AG09319 (cell line): ENCODE measurements around the gene AMFR.

Source experiments
- DNase-seq: peaks from one replicate; pipeline ENCODE4 v3.0.0-alpha.2; 2010; ENCODE audit warnings: low read depth; ENCODE audit errors: extremely low read depth
- TF ChIP-seq, protein P1 (sequence below): IDR thresholded peaks from 2 replicates; pipeline ENCODE4 v1.5.1; 2011; ENCODE audit warnings: low read depth, mild to moderate bottlenecking, inconsistent platforms, low read length, moderate library complexity

The AMFR gene

DNA sequence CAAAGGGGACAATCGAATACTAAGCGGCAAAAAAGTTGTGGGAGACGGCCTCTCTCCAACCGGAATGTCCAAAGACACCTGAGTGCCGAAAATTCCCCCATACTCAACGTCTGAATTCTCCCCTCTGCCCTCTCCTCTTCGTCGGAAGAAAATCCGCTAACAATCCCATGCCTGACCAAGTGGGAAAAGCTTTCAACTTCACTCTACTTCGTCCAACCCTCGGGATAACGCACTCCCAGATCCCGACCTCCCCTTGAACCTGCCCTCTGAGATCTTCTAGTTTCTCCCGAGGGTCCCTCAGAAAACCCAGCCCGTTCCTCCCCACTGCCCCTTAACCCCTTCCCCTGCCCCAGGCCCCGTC, 961 bp downstream of the AMFR start:
- DNase-seq: no peak
- TF ChIP-seq, protein P1, sequence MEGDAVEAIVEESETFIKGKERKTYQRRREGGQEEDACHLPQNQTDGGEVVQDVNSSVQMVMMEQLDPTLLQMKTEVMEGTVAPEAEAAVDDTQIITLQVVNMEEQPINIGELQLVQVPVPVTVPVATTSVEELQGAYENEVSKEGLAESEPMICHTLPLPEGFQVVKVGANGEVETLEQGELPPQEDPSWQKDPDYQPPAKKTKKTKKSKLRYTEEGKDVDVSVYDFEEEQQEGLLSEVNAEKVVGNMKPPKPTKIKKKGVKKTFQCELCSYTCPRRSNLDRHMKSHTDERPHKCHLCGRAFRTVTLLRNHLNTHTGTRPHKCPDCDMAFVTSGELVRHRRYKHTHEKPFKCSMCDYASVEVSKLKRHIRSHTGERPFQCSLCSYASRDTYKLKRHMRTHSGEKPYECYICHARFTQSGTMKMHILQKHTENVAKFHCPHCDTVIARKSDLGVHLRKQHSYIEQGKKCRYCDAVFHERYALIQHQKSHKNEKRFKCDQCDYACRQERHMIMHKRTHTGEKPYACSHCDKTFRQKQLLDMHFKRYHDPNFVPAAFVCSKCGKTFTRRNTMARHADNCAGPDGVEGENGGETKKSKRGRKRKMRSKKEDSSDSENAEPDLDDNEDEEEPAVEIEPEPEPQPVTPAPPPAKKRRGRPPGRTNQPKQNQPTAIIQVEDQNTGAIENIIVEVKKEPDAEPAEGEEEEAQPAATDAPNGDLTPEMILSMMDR: no peak

DNA sequence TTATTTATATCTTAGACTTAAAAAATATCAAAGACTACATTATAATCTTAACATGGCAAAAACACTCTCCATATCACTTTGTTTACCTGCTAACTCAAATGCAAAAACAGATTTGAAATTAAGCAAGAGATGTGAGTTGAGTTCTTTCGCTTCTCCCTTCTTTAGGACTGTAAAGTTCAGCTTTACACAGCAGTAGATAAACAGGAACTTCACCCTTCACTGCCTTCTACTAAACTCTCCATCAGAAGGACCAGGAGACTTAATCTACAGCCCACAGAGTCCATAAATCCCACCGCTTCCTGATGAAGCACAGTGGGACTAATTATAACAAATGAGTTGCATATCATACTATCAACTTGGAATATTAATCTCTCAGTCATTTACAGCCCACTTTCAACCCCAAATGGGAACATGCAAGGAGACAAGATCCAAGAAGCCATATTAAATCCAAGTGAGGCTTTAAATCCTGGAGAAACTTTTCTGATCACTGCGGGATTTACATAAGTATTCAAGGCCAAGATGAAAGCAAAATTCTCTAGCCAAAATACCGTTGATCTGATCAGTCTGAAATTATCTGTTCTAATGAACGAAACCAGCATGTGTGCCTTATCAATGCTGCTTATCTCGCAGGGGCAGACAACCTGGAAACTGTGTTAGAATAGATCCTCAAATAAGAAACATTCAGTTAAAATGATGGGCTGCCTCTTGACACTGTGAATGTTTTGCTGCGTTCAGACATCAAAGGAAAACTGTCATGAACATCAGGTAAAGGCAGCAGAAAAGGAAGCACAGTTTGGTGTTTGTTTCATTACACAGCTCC, 1.6 kb downstream of the AMFR start:
- TF ChIP-seq, protein P1: no peak
- no peak for DNase-seq

DNA sequence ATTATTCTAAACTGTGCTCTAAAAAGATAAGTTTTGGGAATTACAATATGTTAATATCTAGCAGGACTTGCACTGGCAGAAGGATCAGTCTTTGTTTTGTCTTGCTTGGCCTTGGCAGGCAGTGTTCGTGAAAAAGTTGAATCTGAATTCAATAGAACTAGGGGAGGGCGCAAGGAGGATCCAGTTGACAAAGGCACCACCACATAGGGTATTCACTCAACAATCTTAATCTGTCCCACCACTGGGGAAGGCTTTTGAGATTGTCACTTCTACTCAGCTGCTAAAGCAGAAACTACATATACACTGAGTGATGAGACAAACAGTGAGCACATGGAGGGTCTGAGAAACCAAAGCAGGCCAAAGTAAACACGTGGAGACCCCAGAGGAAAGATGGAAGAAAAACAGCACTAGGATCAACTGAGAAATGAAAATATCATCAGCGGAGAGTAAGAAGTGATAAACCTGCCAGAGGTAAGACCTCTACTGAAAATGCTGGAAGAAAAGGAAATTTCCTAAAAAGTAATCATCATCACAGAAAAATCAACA, 2.4 kb downstream of the AMFR start:
- TF ChIP-seq, protein P1: no peak
- DNase-seq: no peak

DNA sequence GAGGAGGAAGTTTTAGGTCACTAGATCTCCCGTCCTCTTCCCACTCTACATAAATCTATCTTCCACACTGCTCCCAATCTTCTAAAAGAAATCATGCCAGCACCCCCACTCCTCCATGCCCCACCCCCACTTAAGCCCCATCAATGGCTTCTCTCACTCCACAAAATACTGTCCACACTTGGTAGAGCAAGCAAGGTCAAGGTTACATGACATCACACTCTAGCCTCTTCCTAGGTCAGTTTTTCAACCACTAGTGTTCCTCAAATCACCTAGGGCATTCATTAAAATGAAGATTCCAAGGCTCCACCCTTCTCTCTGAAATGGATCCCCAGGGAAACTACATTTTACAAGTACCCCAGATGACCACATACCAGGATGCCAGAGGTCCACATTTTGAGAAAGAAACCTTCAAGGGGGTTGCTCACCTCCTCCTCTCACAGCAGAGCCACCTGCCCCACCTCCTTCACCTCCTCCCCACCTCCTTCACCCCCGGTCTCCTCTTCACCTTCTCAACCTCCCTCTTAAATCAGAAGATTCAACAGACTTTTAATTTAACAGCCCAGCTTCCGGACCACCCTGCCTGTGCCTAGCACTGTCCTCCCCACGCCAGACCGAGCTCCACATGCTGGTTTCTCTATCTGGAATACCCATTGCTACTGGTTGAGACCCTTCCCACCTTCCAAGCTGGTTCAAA, 3.2 kb downstream of the AMFR start:
- DNase-seq: no peak
- TF ChIP-seq, protein P1: no peak

DNA sequence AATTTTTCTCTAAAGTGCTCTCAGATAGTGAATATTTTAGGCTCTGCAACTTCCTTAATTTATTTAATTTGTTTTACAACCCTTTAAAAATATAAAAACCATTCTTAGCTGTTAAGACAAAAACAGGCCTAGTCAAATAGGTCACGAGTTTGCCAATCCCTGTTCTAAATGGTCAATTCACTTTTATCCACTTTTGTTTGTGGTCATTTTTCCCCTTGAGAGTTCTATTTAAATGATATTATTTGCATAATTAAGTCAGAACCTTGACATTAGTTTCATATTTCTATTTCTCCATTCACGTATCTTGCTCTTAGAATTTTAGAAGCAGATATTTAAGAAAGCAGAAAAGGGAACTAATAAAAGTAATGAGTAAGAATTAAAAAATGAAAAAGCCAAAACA, 4.0 kb downstream of the AMFR start:
- TF ChIP-seq, protein P1: no peak
- no peak for DNase-seq

DNA sequence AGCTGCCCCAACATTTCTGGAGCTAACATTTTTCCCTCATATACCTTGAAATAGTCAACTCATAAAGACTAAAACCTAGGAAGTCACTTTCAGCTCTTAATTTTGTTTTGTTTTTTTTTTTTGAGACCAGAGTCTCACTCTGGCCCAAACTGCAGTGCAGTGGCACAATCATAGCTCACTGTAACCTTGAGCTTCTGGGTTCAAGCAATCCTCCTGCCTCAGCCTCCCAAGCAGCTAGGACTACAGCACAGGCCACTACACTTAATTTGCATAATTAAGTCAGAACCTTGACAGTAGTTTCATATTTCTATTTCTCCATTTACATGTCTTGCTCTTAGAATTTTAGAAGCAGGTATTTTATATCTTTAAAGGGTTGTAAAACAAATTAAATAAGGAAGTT, 4.7 kb downstream of the AMFR start:
- no peak for DNase-seq
- TF ChIP-seq, protein P1: no peak
